Sigmoid colon (tissue), 3 donors: Measurements from ENCODE around the gene MOB3A.

ENCODE experiments used
- POLR2A ChIP-seq, 2 donors: fragments of 450-650 bp; IDR thresholded peaks; one replicate each; pipeline ENCODE4 v1.6.1; 2016; ENCODE audit warnings: antibody characterized with exemption in 2 of 2, mild to moderate bottlenecking in 2 of 2, moderate library complexity in 2 of 2
- TF ChIP-seq, protein P1 (sequence below), 4 experiments: fragments of 450-650 bp in 3 of 4; fragments of 200-600 bp in 1 of 4; IDR thresholded peaks; one replicate each; pipeline ENCODE4 v1.5.1; 2016 to 2019; ENCODE audit warnings: antibody characterized with exemption in 4 of 4, mild to moderate bottlenecking in 3 of 4, moderate library complexity in 2 of 4

DNA sequence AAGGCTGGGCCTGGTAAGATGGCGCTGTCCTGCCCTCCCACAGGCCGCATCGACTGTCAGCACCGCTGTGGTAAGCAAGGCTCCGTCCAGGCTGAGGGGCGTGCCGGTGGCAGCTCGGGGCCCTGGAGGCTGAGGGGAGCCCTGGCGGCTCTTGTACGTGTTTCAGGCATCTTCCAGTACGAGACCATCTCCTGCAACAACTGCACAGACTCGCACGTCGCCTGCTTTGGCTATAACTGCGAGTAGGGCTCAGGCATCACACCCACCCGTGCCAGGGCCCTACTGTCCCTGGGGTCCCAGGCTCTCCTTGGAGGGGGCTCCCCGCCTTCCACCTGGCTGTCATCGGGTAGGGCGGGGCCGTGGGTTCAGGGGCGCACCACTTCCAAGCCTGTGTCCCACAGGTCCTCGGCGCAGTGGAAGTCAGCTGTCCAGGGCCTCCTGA is 1.8 kb upstream of the MOB3A start:
- TF ChIP-seq, protein P1, sequence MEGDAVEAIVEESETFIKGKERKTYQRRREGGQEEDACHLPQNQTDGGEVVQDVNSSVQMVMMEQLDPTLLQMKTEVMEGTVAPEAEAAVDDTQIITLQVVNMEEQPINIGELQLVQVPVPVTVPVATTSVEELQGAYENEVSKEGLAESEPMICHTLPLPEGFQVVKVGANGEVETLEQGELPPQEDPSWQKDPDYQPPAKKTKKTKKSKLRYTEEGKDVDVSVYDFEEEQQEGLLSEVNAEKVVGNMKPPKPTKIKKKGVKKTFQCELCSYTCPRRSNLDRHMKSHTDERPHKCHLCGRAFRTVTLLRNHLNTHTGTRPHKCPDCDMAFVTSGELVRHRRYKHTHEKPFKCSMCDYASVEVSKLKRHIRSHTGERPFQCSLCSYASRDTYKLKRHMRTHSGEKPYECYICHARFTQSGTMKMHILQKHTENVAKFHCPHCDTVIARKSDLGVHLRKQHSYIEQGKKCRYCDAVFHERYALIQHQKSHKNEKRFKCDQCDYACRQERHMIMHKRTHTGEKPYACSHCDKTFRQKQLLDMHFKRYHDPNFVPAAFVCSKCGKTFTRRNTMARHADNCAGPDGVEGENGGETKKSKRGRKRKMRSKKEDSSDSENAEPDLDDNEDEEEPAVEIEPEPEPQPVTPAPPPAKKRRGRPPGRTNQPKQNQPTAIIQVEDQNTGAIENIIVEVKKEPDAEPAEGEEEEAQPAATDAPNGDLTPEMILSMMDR (IDR thresholded peaks at IDR 0.05) = no peak
- no peak for TF ChIP-seq POLR2A (IDR thresholded peaks at IDR 0.05)
